22Rv1 (cell line): Measurements from ENCODE around the gene AFAP1L2.

Source experiments
- ZFX ChIP-seq: fragments of 450-650 bp; IDR thresholded peaks from 2 replicates; pipeline ENCODE4 v1.6.1; 2017; ENCODE audit warnings: antibody characterized with exemption, borderline replicate concordance
- TF ChIP-seq, protein P1 (sequence below): fragments of 450-650 bp; IDR thresholded peaks from 2 replicates; pipeline ENCODE4 v1.5.1; 2017; ENCODE audit warnings: mild to moderate bottlenecking

DNA sequence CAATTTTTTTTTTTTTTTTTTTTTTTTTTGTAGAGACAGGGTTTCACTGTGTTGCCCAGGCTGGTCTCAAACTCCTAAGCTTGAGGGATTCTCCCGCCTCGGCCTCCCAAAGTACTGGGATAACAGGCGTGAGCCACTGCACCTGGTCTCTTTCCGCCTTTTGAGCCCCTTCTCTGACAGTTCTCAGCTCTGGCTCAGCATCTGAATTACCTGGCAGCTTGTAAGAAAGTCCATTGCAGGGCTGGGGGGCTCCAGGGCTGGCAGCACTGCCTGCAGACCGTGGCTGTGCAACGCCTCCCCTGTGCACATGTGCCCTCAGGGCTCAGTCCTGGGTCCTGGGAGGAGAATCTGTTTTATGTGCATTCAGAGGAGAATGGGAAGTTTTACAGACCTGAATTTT is 127.6 kb downstream of the AFAP1L2 start:
- TF ChIP-seq, protein P1, sequence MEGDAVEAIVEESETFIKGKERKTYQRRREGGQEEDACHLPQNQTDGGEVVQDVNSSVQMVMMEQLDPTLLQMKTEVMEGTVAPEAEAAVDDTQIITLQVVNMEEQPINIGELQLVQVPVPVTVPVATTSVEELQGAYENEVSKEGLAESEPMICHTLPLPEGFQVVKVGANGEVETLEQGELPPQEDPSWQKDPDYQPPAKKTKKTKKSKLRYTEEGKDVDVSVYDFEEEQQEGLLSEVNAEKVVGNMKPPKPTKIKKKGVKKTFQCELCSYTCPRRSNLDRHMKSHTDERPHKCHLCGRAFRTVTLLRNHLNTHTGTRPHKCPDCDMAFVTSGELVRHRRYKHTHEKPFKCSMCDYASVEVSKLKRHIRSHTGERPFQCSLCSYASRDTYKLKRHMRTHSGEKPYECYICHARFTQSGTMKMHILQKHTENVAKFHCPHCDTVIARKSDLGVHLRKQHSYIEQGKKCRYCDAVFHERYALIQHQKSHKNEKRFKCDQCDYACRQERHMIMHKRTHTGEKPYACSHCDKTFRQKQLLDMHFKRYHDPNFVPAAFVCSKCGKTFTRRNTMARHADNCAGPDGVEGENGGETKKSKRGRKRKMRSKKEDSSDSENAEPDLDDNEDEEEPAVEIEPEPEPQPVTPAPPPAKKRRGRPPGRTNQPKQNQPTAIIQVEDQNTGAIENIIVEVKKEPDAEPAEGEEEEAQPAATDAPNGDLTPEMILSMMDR, result no peak
- no peak for TF ChIP-seq ZFX
